ENCODE measurements around the gene SDCBP2.

Gene SDCBP2

GRCh38 chr20:1313236-1313964 is 15.5 kb downstream of the SDCBP2 start:
- peak overlapping the region; percentile 45 for H3K4me3 ChIP-seq (ENCODE audit: control insufficient read depth, low read depth, low read length)
- DNase-seq (ENCODE audit: low read depth) = peak; percentile 82
- TF ChIP-seq, protein P1, sequence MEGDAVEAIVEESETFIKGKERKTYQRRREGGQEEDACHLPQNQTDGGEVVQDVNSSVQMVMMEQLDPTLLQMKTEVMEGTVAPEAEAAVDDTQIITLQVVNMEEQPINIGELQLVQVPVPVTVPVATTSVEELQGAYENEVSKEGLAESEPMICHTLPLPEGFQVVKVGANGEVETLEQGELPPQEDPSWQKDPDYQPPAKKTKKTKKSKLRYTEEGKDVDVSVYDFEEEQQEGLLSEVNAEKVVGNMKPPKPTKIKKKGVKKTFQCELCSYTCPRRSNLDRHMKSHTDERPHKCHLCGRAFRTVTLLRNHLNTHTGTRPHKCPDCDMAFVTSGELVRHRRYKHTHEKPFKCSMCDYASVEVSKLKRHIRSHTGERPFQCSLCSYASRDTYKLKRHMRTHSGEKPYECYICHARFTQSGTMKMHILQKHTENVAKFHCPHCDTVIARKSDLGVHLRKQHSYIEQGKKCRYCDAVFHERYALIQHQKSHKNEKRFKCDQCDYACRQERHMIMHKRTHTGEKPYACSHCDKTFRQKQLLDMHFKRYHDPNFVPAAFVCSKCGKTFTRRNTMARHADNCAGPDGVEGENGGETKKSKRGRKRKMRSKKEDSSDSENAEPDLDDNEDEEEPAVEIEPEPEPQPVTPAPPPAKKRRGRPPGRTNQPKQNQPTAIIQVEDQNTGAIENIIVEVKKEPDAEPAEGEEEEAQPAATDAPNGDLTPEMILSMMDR (conservative IDR thresholded peaks at IDR 0.05; ENCODE audit: control insufficient read depth, insufficient read depth, low read depth, low read length) = peak; percentile 89

DNA sequence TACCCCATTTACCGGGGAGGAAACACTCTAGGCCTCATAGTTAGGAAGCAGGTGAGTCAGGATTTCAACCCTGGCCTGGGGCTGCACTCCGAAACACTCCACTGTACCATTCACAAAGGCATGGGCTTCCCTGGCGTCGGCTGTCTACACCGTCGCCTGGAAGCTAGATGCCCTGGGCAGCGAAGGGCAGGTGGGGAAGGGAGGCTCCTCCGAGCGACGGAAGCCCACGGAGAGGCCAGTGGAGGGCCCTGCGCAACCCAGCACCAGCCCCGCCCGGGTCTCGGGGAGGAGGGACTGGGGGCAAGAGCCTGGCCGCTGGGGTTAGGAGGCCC is 16.1 kb downstream of the SDCBP2 start:
- H3K4me3 ChIP-seq (ENCODE audit: control insufficient read depth, low read depth, low read length) = no peak overlapping the region
- no peak for DNase-seq (ENCODE audit: low read depth)
- TF ChIP-seq, protein P1 (conservative IDR thresholded peaks at IDR 0.05; ENCODE audit: control insufficient read depth, insufficient read depth, low read depth, low read length) = no peak

DNA sequence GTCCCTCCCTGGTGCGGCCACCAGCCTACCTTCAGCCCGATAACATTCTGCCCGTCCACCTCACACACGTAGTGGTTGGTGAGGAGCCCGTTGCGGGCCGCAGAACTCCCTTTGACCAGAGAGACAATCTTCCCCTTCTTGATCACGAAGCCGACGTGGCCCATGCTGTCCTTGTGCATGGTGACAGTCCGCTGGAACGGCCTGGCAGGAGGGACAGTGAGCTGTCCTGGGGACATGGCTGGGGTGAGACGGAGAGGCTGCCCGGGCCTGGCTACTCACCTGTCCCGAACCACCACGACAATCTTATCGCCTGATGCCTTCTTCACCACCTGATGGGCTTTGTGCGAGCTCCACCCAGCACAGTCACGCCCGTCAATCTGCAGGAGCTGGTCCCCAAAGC is 16.6 kb downstream of the SDCBP2 start:
- H3K4me3 ChIP-seq (ENCODE audit: control insufficient read depth, low read depth, low read length) = no peak overlapping the region
- TF ChIP-seq, protein P1 (conservative IDR thresholded peaks at IDR 0.05; ENCODE audit: control insufficient read depth, insufficient read depth, low read depth, low read length) = no peak
- no peak for DNase-seq (ENCODE audit: low read depth)

DNA sequence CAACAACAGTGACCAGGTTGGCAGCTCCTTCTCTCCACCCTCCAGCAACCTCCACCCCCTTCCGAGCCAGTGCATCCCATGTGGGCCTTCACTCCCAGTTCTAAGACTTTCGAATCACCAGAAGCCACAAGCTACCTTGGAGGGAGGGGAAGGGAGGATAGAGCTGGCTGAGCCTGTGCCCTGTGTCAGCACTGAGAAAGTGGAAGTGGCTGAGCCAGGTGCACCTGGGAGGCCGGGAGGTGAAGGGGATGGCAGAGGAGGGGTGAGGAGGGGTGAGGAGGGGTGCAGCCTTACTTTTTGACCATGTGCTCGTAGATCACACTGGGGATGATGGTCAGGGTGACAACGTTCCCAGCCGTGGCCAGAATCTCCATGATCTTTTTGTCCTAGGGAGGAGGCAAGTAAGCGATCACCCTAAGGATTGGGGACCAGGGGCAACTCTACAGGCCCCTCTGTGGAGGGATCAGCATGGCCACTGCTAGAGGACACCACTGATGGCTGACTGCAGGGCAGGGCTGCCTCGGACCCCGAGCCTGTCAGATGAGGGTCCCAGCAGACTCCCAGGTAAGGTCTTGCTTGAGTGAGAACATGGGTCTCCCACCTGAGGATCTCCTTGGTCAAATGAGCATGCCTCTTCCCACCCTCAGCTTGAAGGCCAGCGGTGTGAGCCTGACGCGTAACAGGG is 18.3 kb downstream of the SDCBP2 start:
- TF ChIP-seq, protein P1 (conservative IDR thresholded peaks at IDR 0.05; ENCODE audit: control insufficient read depth, insufficient read depth, low read depth, low read length) = no peak
- H3K4me3 ChIP-seq (ENCODE audit: control insufficient read depth, low read depth, low read length) = no peak overlapping the region
- no peak for DNase-seq (ENCODE audit: low read depth)

GRCh38 chr20:1310071-1310470 is 18.9 kb downstream of the SDCBP2 start:
- TF ChIP-seq, protein P1 (conservative IDR thresholded peaks at IDR 0.05; ENCODE audit: control insufficient read depth, insufficient read depth, low read depth, low read length) = no peak
- no peak overlapping the region for H3K4me3 ChIP-seq (ENCODE audit: control insufficient read depth, low read depth, low read length)
- DNase-seq (ENCODE audit: low read depth) = no peak

DNA sequence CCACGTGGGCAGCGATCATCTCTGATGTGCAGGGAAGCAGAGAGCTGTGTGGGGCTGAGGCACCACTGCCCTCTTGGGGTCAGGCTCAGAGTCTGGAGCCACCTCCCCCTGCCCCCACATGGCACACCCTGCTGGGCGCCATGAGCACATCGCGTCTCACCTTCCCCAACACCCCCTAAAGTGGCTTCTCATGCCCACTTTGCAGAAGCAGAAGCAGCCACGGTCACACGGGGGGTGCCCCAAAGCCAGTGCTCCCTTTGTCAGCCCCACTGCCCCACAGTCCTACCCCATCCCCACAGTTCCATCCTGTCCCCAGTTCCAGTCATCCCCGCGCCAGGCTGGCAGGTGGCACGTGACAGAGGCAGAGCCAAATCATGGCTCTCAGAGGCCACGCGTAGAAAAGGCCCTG is 19.5 kb downstream of the SDCBP2 start:
- no peak overlapping the region for H3K4me3 ChIP-seq (ENCODE audit: control insufficient read depth, low read depth, low read length)
- TF ChIP-seq, protein P1 (conservative IDR thresholded peaks at IDR 0.05; ENCODE audit: control insufficient read depth, insufficient read depth, low read depth, low read length) = no peak
- no peak for DNase-seq (ENCODE audit: low read depth)

Measured in fibroblast of mammary gland (primary cell).